GM23338 (cell line): ENCODE data around the gene NR0B2. TPM values are rescaled to one million over a fixed set of nuclear protein-coding genes. Genes with fewer than 3 reads are reported as not detected.

Experiments
- ATAC-seq: fragments of 200-7000 bp; cut with Tn5 transposase; 3 replicates; pipeline ENCODE4 v1.9.1; 2020
- DNase-seq: peaks from one replicate; pipeline ENCODE4 v3.0.0-alpha.2; 2015; ENCODE audit warnings: low spot score
- H2AFZ ChIP-seq: fragments of 200-600 bp; sonication (generic); 2 replicates; pipeline ENCODE4 v1.8.0; 2016; ENCODE audit warnings: antibody characterized with exemption, mild to moderate bottlenecking, moderate library complexity
- H3F3A ChIP-seq: fragments of 200-600 bp; sonication (generic); replicated peaks from 2 replicates; pipeline ENCODE4 v1.8.0; 2017; ENCODE audit warnings: antibody characterized with exemption, mixed run types, low read depth
- H3K27ac ChIP-seq: fragments of 200-600 bp; sonication (generic); 2 replicates; pipeline ENCODE4 v1.6.1; 2016; ENCODE audit warnings: low read depth
- H3K27me3 ChIP-seq: fragments of 200-600 bp; sonication (generic); 2 replicates; pipeline ENCODE4 v1.8.0; 2016; ENCODE audit warnings: mild to moderate bottlenecking, mixed run types, moderate library complexity; ENCODE audit not compliant: insufficient read depth
- H3K36me3 ChIP-seq: fragments of 200-600 bp; sonication (generic); 2 replicates; pipeline ENCODE4 v1.8.0; 2016; ENCODE audit warnings: mild to moderate bottlenecking; ENCODE audit not compliant: insufficient read depth
- H3K4me1 ChIP-seq: fragments of 200-600 bp; sonication (generic); 2 replicates; pipeline ENCODE4 v1.8.0; 2016; ENCODE audit warnings: mild to moderate bottlenecking, moderate library complexity; ENCODE audit not compliant: insufficient read depth
- H3K4me2 ChIP-seq: fragments of 200-600 bp; sonication (generic); 2 replicates; pipeline ENCODE4 v1.7.1; 2017; ENCODE audit warnings: mixed run types
- H3K4me3 ChIP-seq: fragments of 200-600 bp; sonication (generic); 2 replicates; pipeline ENCODE4 v1.6.1; 2016; ENCODE audit warnings: mixed run types
- H3K79me2 ChIP-seq: fragments of 200-600 bp; sonication (generic); replicated peaks from 2 replicates; pipeline ENCODE4 v1.8.0; 2017; ENCODE audit warnings: mild to moderate bottlenecking; ENCODE audit not compliant: insufficient read depth
- H3K9me2 ChIP-seq: fragments of 200-600 bp; sonication (generic); 2 replicates; pipeline ENCODE4 v1.8.0; 2017; ENCODE audit not compliant: insufficient read depth
- H4K20me1 ChIP-seq: fragments of 200-600 bp; sonication (generic); replicated peaks from 2 replicates; pipeline ENCODE4 v1.8.0; 2017; ENCODE audit warnings: mild to moderate bottlenecking; ENCODE audit not compliant: insufficient read depth
- H3K27ac Mint-ChIP-seq: 2 replicates; pipeline ENCODE4 v1.8.0; 2020; ENCODE audit warnings: inconsistent platforms, mild to moderate bottlenecking, moderate library complexity, mixed read lengths
- H3K27me3 Mint-ChIP-seq: 3 replicates; pipeline ENCODE4 v1.8.0; 2022; ENCODE audit warnings: low read depth, mild to moderate bottlenecking, moderate library complexity, mixed read lengths, inconsistent platforms; ENCODE audit not compliant: insufficient read depth, poor library complexity
- H3K36me3 Mint-ChIP-seq: 3 replicates; pipeline ENCODE4 v1.8.0; 2021; ENCODE audit warnings: low read depth, mild to moderate bottlenecking, inconsistent platforms, moderate library complexity, mixed read lengths
- H3K4me1 Mint-ChIP-seq: 3 replicates; pipeline ENCODE4 v1.8.0; 2020; ENCODE audit warnings: mild to moderate bottlenecking, inconsistent platforms, mixed read lengths
- H3K4me3 Mint-ChIP-seq: 3 replicates; pipeline ENCODE4 v1.8.0; 2021; ENCODE audit warnings: moderate library complexity, mild to moderate bottlenecking, inconsistent platforms, mixed read lengths
- H3K9me3 Mint-ChIP-seq: 3 replicates; pipeline ENCODE4 v1.8.0; 2020; ENCODE audit warnings: moderate library complexity, mild to moderate bottlenecking, inconsistent platforms, mixed read lengths
- CREB1 ChIP-seq: fragments of 250-450 bp; sonication (Bioruptor Pico); IDR thresholded peaks from 2 replicates; pipeline ENCODE4 v1.5.0; 2020; ENCODE audit warnings: low read depth, mild to moderate bottlenecking, moderate library complexity
- CTCF ChIP-seq, 2 experiments: fragments of 200-600 bp in 1 of 2; sonication (generic) in 1 of 2; conservative IDR thresholded peaks; 2 replicates each; pipeline versions ENCODE4 v1.5.1 to v1.6.1; 2016 to 2017; ENCODE audit warnings: antibody characterized with exemption in 2 of 2, low read depth in 2 of 2, mild to moderate bottlenecking in 2 of 2, moderate library complexity in 1 of 2
- EZH2 ChIP-seq: fragments of 200-600 bp; sonication (generic); IDR thresholded peaks from one replicate; pipeline ENCODE4 v1.8.0; 2017; ENCODE audit warnings: antibody characterized with exemption, mild to moderate bottlenecking, low read depth; ENCODE audit not compliant: unreplicated experiment
- EZH2phosphoT487 ChIP-seq: fragments of 200-600 bp; sonication (generic); IDR thresholded peaks from one replicate; pipeline ENCODE4 v1.8.1; 2018; ENCODE audit warnings: antibody characterized with exemption; ENCODE audit not compliant: unreplicated experiment
- JUNB ChIP-seq: IDR thresholded peaks from one replicate; pipeline ENCODE4 v1.6.1; 2016; ENCODE audit warnings: antibody characterized with exemption; ENCODE audit not compliant: unreplicated experiment
- NANOG ChIP-seq: IDR thresholded peaks from 2 replicates; pipeline ENCODE4 v1.6.1; 2016; ENCODE audit warnings: antibody characterized with exemption, borderline replicate concordance
- REST ChIP-seq: IDR thresholded peaks from one replicate; pipeline ENCODE4 v1.6.1; 2018; ENCODE audit warnings: antibody characterized with exemption; ENCODE audit not compliant: unreplicated experiment
- polyA plus RNA-seq: library from polyadenylated mRNA; unstranded; fragments of >200 nt; fragmentation: Nextera tagmentation; extraction: Ambion mirVana; gene quantifications from 2 replicates; pipeline ENCODE4 v1.2.1, GENCODE V29; 2016
- total RNA-seq: library from RNA; depleted of rRNA; stranded (reverse); fragments of >200 nt; shearing (Covaris generic); gene quantifications from 2 replicates; pipeline ENCODE4 v1.2.3, GENCODE V29; 2014
- TF ChIP-seq, protein P1 (sequence below): fragments of 250-450 bp; sonication (Bioruptor Pico); IDR thresholded peaks from 2 replicates; pipeline ENCODE4 v1.5.0; 2020; ENCODE audit warnings: mild to moderate bottlenecking, moderate library complexity

Gene NR0B2
- total and polyA plus RNA-seq, 2 experiments from 2014 or later, result 0.18 TPM; not detected in 1

GRCh38 chr1:26942656-26943055 is 28.9 kb upstream of the NR0B2 start:
- Histone ChIP-seq H3K4me1 (0 out of 2 replicates have a peak, but pooled peaks cover 2% of the 10 kb centered on the region), H3K36me3 (peaks cover 35% of the 10 kb centered on the region), H3K4me2 (no peak overlapping the region), H2AFZ (no peak overlapping the region), H3F3A (peaks cover 18% of the 10 kb centered on the region; the same call in 1 of the 2 replicates), H3K27ac (no peak overlapping the region), H3K4me3 (no peak overlapping the region), H3K9me2 (no peaks in the 10 kb centered on the region), H3K27me3 (no peaks in the 10 kb centered on the region), H3K79me2 (peaks cover 6% of the 10 kb centered on the region), H4K20me1 (peaks cover 3% of the 10 kb centered on the region)
- Mint-ChIP-seq H3K4me3 (no peak overlapping the region), H3K4me1 (no peaks in the 10 kb centered on the region), H3K9me3 (no peaks in the 10 kb centered on the region), H3K27ac (no peak overlapping the region), H3K27me3 (peaks cover 8% of the 10 kb centered on the region), H3K36me3 (peaks cover 76% of the 10 kb centered on the region)
- no peak for TF ChIP-seq NANOG
- TF ChIP-seq, protein P1, sequence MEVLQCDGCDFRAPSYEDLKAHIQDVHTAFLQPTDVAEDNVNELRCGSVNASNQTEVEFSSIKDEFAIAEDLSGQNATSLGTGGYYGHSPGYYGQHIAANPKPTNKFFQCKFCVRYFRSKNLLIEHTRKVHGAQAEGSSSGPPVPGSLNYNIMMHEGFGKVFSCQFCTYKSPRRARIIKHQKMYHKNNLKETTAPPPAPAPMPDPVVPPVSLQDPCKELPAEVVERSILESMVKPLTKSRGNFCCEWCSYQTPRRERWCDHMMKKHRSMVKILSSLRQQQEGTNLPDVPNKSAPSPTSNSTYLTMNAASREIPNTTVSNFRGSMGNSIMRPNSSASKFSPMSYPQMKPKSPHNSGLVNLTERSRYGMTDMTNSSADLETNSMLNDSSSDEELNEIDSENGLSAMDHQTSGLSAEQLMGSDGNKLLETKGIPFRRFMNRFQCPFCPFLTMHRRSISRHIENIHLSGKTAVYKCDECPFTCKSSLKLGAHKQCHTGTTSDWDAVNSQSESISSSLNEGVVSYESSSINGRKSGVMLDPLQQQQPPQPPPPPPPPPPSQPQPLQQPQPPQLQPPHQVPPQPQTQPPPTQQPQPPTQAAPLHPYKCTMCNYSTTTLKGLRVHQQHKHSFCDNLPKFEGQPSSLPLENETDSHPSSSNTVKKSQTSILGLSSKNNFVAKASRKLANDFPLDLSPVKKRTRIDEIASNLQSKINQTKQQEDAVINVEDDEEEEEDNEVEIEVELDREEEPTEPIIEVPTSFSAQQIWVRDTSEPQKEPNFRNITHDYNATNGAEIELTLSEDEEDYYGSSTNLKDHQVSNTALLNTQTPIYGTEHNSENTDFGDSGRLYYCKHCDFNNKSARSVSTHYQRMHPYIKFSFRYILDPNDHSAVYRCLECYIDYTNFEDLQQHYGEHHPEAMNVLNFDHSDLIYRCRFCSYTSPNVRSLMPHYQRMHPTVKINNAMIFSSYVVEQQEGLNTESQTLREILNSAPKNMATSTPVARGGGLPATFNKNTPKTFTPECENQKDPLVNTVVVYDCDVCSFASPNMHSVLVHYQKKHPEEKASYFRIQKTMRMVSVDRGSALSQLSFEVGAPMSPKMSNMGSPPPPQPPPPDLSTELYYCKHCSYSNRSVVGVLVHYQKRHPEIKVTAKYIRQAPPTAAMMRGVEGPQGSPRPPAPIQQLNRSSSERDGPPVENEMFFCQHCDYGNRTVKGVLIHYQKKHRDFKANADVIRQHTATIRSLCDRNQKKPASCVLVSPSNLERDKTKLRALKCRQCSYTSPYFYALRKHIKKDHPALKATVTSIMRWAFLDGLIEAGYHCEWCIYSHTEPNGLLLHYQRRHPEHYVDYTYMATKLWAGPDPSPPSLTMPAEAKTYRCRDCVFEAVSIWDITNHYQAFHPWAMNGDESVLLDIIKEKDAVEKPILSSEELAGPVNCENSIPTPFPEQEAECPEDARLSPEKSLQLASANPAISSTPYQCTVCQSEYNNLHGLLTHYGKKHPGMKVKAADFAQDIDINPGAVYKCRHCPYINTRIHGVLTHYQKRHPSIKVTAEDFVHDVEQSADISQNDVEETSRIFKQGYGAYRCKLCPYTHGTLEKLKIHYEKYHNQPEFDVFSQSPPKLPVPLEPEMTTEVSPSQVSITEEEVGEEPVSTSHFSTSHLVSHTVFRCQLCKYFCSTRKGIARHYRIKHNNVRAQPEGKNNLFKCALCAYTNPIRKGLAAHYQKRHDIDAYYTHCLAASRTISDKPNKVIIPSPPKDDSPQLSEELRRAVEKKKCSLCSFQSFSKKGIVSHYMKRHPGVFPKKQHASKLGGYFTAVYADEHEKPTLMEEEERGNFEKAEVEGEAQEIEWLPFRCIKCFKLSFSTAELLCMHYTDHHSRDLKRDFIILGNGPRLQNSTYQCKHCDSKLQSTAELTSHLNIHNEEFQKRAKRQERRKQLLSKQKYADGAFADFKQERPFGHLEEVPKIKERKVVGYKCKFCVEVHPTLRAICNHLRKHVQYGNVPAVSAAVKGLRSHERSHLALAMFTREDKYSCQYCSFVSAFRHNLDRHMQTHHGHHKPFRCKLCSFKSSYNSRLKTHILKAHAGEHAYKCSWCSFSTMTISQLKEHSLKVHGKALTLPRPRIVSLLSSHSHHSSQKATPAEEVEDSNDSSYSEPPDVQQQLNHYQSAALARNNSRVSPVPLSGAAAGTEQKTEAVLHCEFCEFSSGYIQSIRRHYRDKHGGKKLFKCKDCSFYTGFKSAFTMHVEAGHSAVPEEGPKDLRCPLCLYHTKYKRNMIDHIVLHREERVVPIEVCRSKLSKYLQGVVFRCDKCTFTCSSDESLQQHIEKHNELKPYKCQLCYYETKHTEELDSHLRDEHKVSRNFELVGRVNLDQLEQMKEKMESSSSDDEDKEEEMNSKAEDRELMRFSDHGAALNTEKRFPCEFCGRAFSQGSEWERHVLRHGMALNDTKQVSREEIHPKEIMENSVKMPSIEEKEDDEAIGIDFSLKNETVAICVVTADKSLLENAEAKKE (CRISPR knock-in tag), result no peak
- TF ChIP-seq EZH2phosphoT487, result no peak
- TF ChIP-seq REST, result no peak
- TF ChIP-seq CREB1 (CRISPR knock-in tag), result no peak
- no peak for TF ChIP-seq EZH2
- no peak for TF ChIP-seq CTCF (conservative IDR thresholded peaks at IDR 0.05; ENCODE audit: low read depth in 2 of 2)
- TF ChIP-seq JUNB, result no peak
- ATAC-seq (no peak), DNase-seq (no peak)
